Osteocyte (in vitro differentiated cells): ENCODE data around the gene CLEC4A. TPM values are rescaled to one million over a fixed set of nuclear protein-coding genes. Genes with fewer than 3 reads are reported as not detected.

Experiments
- DNase-seq: peaks from one replicate; pipeline ENCODE4 v3.0.0; 2021; ENCODE audit warnings: mixed read lengths; ENCODE audit not compliant: unreplicated experiment; ENCODE audit errors: extremely low spot score
- H3K27ac Mint-ChIP-seq: one replicate; pipeline ENCODE4 v1.8.0; 2021; ENCODE audit warnings: mild to moderate bottlenecking, mixed read lengths; ENCODE audit not compliant: unreplicated experiment
- H3K27me3 Mint-ChIP-seq: one replicate; pipeline ENCODE4 v1.8.0; 2021; ENCODE audit warnings: mixed read lengths; ENCODE audit not compliant: unreplicated experiment
- H3K36me3 Mint-ChIP-seq: one replicate; pipeline ENCODE4 v1.8.0; 2021; ENCODE audit warnings: mixed read lengths; ENCODE audit not compliant: unreplicated experiment
- H3K4me1 Mint-ChIP-seq: one replicate; pipeline ENCODE4 v1.8.0; 2021; ENCODE audit warnings: mixed read lengths; ENCODE audit not compliant: unreplicated experiment
- H3K4me3 Mint-ChIP-seq: one replicate; pipeline ENCODE4 v1.8.0; 2021; ENCODE audit warnings: mild to moderate bottlenecking, moderate library complexity, mixed read lengths; ENCODE audit not compliant: unreplicated experiment
- H3K9me3 Mint-ChIP-seq: one replicate; pipeline ENCODE4 v1.8.0; 2021; ENCODE audit warnings: mixed read lengths; ENCODE audit not compliant: unreplicated experiment
- total RNA-seq: library from RNA; stranded (reverse); gene quantifications from 2 replicates; pipeline ENCODE4 v1.2.1, GENCODE V29; 2021
- TF ChIP-seq, protein P1 (sequence below): fragments of 200-600 bp; sonication (generic); IDR thresholded peaks from 2 replicates; pipeline ENCODE4 v1.5.0; 2021; ENCODE audit warnings: antibody characterized with exemption, mild to moderate bottlenecking, moderate library complexity

CLEC4A gene
- total RNA-seq, 1 donor from 2014 or later: 1.5 TPM

GRCh38 chr12:8143261-8143660 lies 19.8 kb downstream of the CLEC4A start:
- no peaks in the 10 kb centered on the region for H3K27me3 Mint-ChIP-seq
- no peak overlapping the region for H3K27ac Mint-ChIP-seq
- peaks cover 12% of the 10 kb centered on the region for H3K4me1 Mint-ChIP-seq
- H3K9me3 Mint-ChIP-seq: peaks cover 9% of the 10 kb centered on the region
- H3K4me3 Mint-ChIP-seq: no peak overlapping the region
- TF ChIP-seq, protein P1, sequence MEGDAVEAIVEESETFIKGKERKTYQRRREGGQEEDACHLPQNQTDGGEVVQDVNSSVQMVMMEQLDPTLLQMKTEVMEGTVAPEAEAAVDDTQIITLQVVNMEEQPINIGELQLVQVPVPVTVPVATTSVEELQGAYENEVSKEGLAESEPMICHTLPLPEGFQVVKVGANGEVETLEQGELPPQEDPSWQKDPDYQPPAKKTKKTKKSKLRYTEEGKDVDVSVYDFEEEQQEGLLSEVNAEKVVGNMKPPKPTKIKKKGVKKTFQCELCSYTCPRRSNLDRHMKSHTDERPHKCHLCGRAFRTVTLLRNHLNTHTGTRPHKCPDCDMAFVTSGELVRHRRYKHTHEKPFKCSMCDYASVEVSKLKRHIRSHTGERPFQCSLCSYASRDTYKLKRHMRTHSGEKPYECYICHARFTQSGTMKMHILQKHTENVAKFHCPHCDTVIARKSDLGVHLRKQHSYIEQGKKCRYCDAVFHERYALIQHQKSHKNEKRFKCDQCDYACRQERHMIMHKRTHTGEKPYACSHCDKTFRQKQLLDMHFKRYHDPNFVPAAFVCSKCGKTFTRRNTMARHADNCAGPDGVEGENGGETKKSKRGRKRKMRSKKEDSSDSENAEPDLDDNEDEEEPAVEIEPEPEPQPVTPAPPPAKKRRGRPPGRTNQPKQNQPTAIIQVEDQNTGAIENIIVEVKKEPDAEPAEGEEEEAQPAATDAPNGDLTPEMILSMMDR: no peak
- H3K36me3 Mint-ChIP-seq: peaks cover 14% of the 10 kb centered on the region
- no peak for DNase-seq

DNA sequence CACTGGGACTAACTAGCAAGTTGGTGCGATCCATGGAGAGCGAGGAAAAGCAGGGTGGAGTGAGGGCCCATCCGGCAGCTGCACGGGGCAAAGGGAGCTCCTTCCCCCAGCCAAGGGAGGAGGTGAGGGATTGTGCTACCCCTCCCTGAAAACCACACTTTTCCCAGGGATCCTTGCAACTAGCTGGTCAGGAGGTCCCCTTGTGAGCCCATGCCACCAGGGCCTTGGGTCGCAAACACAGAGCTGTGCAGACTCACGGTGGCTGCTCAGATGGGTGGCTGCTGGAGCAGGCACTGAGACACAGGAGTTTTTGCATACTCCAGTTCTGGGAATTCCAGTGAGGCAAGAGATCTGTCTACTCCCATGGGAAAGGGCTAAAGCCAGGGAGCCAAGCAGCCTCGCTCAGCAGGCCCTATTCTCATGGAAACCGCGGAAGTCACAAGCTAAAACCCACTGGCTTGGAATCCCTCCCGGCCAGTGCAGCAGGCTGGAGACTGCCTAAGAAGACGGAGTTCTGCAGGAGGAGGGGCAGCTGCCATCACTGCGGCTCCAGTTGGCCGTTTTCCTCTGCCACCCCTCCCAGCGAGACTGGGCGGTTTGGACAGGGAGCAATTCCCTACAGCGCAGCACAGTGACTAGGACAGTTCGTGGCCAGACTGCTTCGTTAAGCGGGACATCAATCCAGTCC lies 22.5 kb downstream of the CLEC4A start:
- H3K27me3 Mint-ChIP-seq: no peaks in the 10 kb centered on the region
- peaks cover 12% of the 10 kb centered on the region for H3K4me1 Mint-ChIP-seq
- H3K27ac Mint-ChIP-seq: peak overlapping the region; percentile 11
- H3K9me3 Mint-ChIP-seq: peaks cover 9% of the 10 kb centered on the region
- peaks cover 10% of the 10 kb centered on the region for H3K36me3 Mint-ChIP-seq
- TF ChIP-seq, protein P1: no peak
- no peak for DNase-seq
- H3K4me3 Mint-ChIP-seq: no peak overlapping the region

GRCh38 chr12:8146442-8146771 lies 23.0 kb downstream of the CLEC4A start:
- Mint-ChIP-seq H3K27ac (peak overlapping the region; percentile 11), H3K36me3 (peaks cover 4% of the 10 kb centered on the region), H3K9me3 (peaks cover 8% of the 10 kb centered on the region), H3K4me1 (peaks cover 12% of the 10 kb centered on the region), H3K27me3 (no peaks in the 10 kb centered on the region), H3K4me3 (no peak overlapping the region)
- TF ChIP-seq, protein P1: no peak
- DNase-seq: no peak

DNA sequence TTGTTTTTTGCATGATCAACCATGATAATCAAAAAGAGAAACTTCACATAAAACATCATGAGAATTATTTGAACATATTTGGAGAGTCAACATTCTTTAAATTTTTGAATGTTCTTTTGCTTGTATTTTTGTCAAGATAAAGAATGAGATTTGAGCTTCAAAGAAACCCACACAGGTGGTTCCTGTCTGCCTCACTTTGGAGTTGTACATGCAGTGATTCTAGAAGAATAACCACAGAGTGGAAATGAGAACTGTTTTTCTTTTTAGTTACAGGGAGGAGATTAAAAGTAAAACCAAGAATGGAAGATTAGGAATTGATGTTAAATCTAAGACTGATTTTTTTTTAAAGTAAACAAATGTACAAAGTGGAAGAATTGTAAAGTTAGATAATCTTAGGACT lies 31.1 kb downstream of the CLEC4A start:
- DNase-seq: no peak
- Mint-ChIP-seq H3K36me3 (no peaks in the 10 kb centered on the region), H3K4me3 (no peak overlapping the region), H3K9me3 (peaks cover under 1% of the 10 kb centered on the region), H3K27ac (no peak overlapping the region), H3K4me1 (peaks cover 28% of the 10 kb centered on the region), H3K27me3 (no peaks in the 10 kb centered on the region)
- TF ChIP-seq, protein P1: no peak

DNA sequence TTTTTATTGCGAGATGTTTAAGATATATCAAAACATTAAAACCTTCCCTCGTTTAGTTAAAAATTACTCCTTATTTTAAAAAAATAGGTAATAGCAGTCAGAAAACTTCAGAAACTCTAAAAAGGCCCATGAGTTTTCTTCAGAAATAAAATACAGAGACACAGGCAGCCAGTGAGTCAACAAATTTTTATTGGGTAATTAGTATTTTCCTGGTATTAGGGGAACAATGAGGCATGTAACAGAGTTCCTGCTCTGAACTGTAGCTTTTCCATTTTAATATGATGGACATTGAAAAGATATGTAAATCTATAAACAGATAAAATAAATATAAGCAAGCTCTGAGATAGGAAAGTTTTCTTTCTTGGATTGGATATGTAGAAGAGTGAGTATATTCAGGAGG lies 33.0 kb downstream of the CLEC4A start:
- Mint-ChIP-seq H3K36me3 (no peaks in the 10 kb centered on the region), H3K4me3 (no peak overlapping the region), H3K27ac (peak overlapping the region; percentile 80), H3K9me3 (peaks cover 3% of the 10 kb centered on the region), H3K4me1 (peaks cover 28% of the 10 kb centered on the region), H3K27me3 (no peaks in the 10 kb centered on the region)
- TF ChIP-seq, protein P1: no peak
- no peak for DNase-seq
